GM12878 (cell line): ENCODE data around the gene BRCA2. TPM values are rescaled to one million over a fixed set of nuclear protein-coding genes. Genes with fewer than 3 reads are reported as not detected.

Experiments
- ATAC-seq: fragments of 200-7000 bp; cut with Tn5 transposase; 3 replicates; pipeline ENCODE4 v1.9.1; 2020; ENCODE audit warnings: mild to moderate bottlenecking, moderate library complexity
- BruUV-seq: library from RNA; stranded (reverse); fragments of 400-500 nt; replicated peaks from 2 replicates; lab custom pipeline; 2021; lab: Mats Ljungman, UMichigan
- CTCF ChIA-PET: fragments of 300-600 bp; sonication (Branson Sonifier 250); formaldehyde crosslinking; extraction: SDS; loops from one replicate; lab custom pipeline; 2021; ENCODE audit warnings: inconsistent platforms; lab: Yijun Ruan, JAX
- POLR2A ChIA-PET: fragments of 350-600 bp; formaldehyde crosslinking; extraction: SDS; loops from one replicate; lab custom pipeline; 2021; ENCODE audit warnings: inconsistent platforms; lab: Charles Lee
- RAD21 ChIA-PET: fragments of 300-600 bp; sonication (Branson Sonifier 250); formaldehyde crosslinking; loops from one replicate; lab custom pipeline; 2023; ENCODE audit warnings: antibody characterized with exemption; ENCODE audit not compliant: unreplicated experiment; lab: Charles Lee
- SMC1A ChIA-PET: fragments of 300-600 bp; sonication (Branson Sonifier 250); formaldehyde crosslinking; loops from one replicate; lab custom pipeline; 2023; ENCODE audit not compliant: unreplicated experiment, uncharacterized antibody; lab: Charles Lee
- DNase-seq: peaks from one replicate; pipeline ENCODE4 v3.0.0-alpha.2; 2011; ENCODE audit warnings: low read depth, low spot score
- FAIRE-seq: peaks from 3 replicates; lab custom pipeline; 2011; peaks lifted over from hg19 to GRCh38; lab: Jason Lieb, UNC
- H2AFZ ChIP-seq: 2 replicates; pipeline ENCODE4 v1.6.0; 2011; ENCODE audit warnings: low read depth, low read length, control low read depth; ENCODE audit not compliant: control insufficient read depth
- H3K27ac ChIP-seq: 2 replicates; pipeline ENCODE4 v1.5.1; 2011; ENCODE audit warnings: control low read depth; ENCODE audit not compliant: control insufficient read depth, insufficient read depth
- H3K27me3 ChIP-seq, 2 experiments: replicated peaks in 1 of 2; 2 replicates each; pipeline versions ENCODE4 v1.6.0 to v1.6.1; 2011; ENCODE audit warnings: low read length in 1 of 2; ENCODE audit not compliant: control insufficient read depth in 2 of 2, insufficient read depth in 2 of 2
- H3K36me3 ChIP-seq, 2 experiments: 2 replicates each; pipeline ENCODE4 v1.5.1; 2011; ENCODE audit warnings: low read length in 1 of 2; ENCODE audit not compliant: control insufficient read depth in 2 of 2, insufficient read depth in 2 of 2
- H3K4me1 ChIP-seq: 2 replicates; pipeline ENCODE4 v1.6.1; 2011; ENCODE audit warnings: mild to moderate bottlenecking, low read length, moderate library complexity, mixed read lengths; ENCODE audit not compliant: control insufficient read depth, insufficient read depth
- H3K4me2 ChIP-seq: 2 replicates; pipeline ENCODE4 v1.6.0; 2011; ENCODE audit warnings: control low read depth; ENCODE audit not compliant: control insufficient read depth, insufficient read depth
- H3K4me3 ChIP-seq: fragments of 200-600 bp; sonication (generic); 2 replicates; pipeline ENCODE4 v1.5.1; 2016
- H3K79me2 ChIP-seq: 2 replicates; pipeline ENCODE4 v1.6.0; 2011; ENCODE audit warnings: low read length; ENCODE audit not compliant: control insufficient read depth, insufficient read depth
- H3K9ac ChIP-seq: 2 replicates; pipeline ENCODE4 v1.8.0; 2011; ENCODE audit warnings: low read length, control low read depth, mixed read lengths; ENCODE audit not compliant: control insufficient read depth, insufficient read depth
- H3K9me3 ChIP-seq: replicated peaks from 3 replicates; pipeline ENCODE4 v1.5.1; 2011; ENCODE audit warnings: mild to moderate bottlenecking, low read length; ENCODE audit not compliant: control insufficient read depth, insufficient read depth
- H4K20me1 ChIP-seq: 2 replicates; pipeline ENCODE4 v1.6.0; 2011; ENCODE audit not compliant: control insufficient read depth, insufficient read depth
- BHLHE40 ChIP-seq, 2 experiments: fragments of 450-650 bp in 1 of 2; IDR thresholded peaks; 2 replicates each; pipeline ENCODE4 v1.6.1; 2011 to 2017; ENCODE audit warnings: low read depth in 2 of 2, borderline replicate concordance in 1 of 2, improper control_type of control experiment in 1 of 2, low read length in 1 of 2, mild to moderate bottlenecking in 1 of 2
- CEBPB ChIP-seq, 2 experiments: fragments of 150-350 bp in 1 of 2; IDR thresholded peaks; 2 replicates each; pipeline ENCODE4 v1.6.1; 2012 to 2014; ENCODE audit warnings: low read depth in 2 of 2, low read length in 2 of 2, borderline replicate concordance in 1 of 2, inconsistent platforms in 1 of 2
- DPF2 ChIP-seq: fragments of 450-650 bp; IDR thresholded peaks from 2 replicates; pipeline ENCODE4 v1.6.1; 2017; ENCODE audit warnings: mild to moderate bottlenecking
- ESRRA ChIP-seq: IDR thresholded peaks from 2 replicates; pipeline ENCODE4 v1.6.1; 2012; ENCODE audit warnings: mild to moderate bottlenecking, low read length, improper control_type of control experiment
- NFIC ChIP-seq: IDR thresholded peaks from 2 replicates; pipeline ENCODE4 v1.6.1; 2012; ENCODE audit warnings: low read depth, mild to moderate bottlenecking, inconsistent platforms, low read length, moderate library complexity
- POLR2AphosphoS5 ChIP-seq: IDR thresholded peaks from 2 replicates; pipeline ENCODE4 v1.6.1; 2011; ENCODE audit warnings: mild to moderate bottlenecking, low read length, inconsistent platforms
- RUNX3 ChIP-seq: IDR thresholded peaks from 2 replicates; pipeline ENCODE4 v1.6.1; 2012; ENCODE audit warnings: low read length, inconsistent platforms
- SMAD5 ChIP-seq: IDR thresholded peaks from 2 replicates; pipeline ENCODE4 v1.6.1; 2016; ENCODE audit warnings: antibody characterized with exemption, low read depth
- SREBF1 ChIP-seq: IDR thresholded peaks from 2 replicates; pipeline ENCODE4 v1.6.1; 2012; ENCODE audit warnings: mild to moderate bottlenecking, low read length
- TCF3 ChIP-seq: IDR thresholded peaks from 2 replicates; pipeline ENCODE4 v1.6.1; 2012; ENCODE audit warnings: low read depth, mild to moderate bottlenecking, low read length, borderline replicate concordance; ENCODE audit not compliant: insufficient read depth
- ZNF207 ChIP-seq: fragments of 450-650 bp; IDR thresholded peaks from 2 replicates; pipeline ENCODE4 v1.6.1; 2014; ENCODE audit warnings: antibody characterized with exemption, mild to moderate bottlenecking, borderline replicate concordance
- ZNF384 ChIP-seq: IDR thresholded peaks from 2 replicates; pipeline ENCODE4 v1.6.1; 2012; ENCODE audit warnings: low read depth, mild to moderate bottlenecking, low read length, improper control_type of control experiment, borderline replicate concordance
- WGBS: methylation state at CpG from one replicate; pipeline ENCODE4 v1.1.6; 2016; ENCODE audit warnings: low lambda C conversion rate; ENCODE audit not compliant: insufficient replicate concordance, insufficient coverage; ENCODE audit errors: missing lambda C conversion rate; 5-methylcytosine and 5-hydroxymethylcytosine counted together
- in situ Hi-C: fragments of 300-500 bp; cut with MboI; formaldehyde crosslinking; loops from 9 replicates; pipeline ENCODE4 v1.14.3; 2018; ENCODE audit warnings: mixed read lengths
- intact Hi-C: fragments of 100-400 bp; cut with micrococcal nuclease; formaldehyde crosslinking; loops from one replicate; pipeline ENCODE4 v1.14.2; 2022; ENCODE audit not compliant: unreplicated experiment
- polyA plus RNA-seq, 11 experiments: library from polyadenylated mRNA; depleted of rRNA in 4 of 11; unstranded in 6 of 11; stranded (reverse) in 5 of 11; fragments of >200 nt; fragmentation: Nextera tagmentation in 4 of 11; fragmentation: Illumina TruSeq in 1 of 11; extraction: Ambion mirVana in 4 of 11; extraction: Trizol in 1 of 11; gene quantifications; 1 replicate in 1 of 11; 2 replicates in 10 of 11; pipeline versions ENCODE4 v1.2.1 to v1.2.3, GENCODE V29; 2011 to 2016; ENCODE audit warnings: inconsistent platforms in 2 of 11, missing spikeins in 2 of 11, low read depth in 1 of 11
- total RNA-seq, 4 experiments: library from RNA; depleted of rRNA in 3 of 4; stranded (reverse); fragments of >200 nt in 3 of 4; fragmentation: Illumina TruSeq in 1 of 4; extraction: Trizol in 1 of 4; gene quantifications; 2 replicates each; pipeline versions ENCODE4 v1.2.1 to v1.2.3, GENCODE V29; 2013 to 2021
- TF ChIP-seq, protein P1 (sequence below): IDR thresholded peaks from 2 replicates; pipeline ENCODE4 v1.6.1; 2012; ENCODE audit warnings: low read depth, low read length, improper control_type of control experiment
- TF ChIP-seq, protein P2 (sequence below): fragments of 450-650 bp; formaldehyde crosslinking; IDR thresholded peaks from 2 replicates; pipeline ENCODE4 v1.4.0; 2020; ENCODE audit warnings: mild to moderate bottlenecking, moderate library complexity
- TF ChIP-seq, protein P3 (sequence below), 3 experiments: IDR thresholded peaks in 2 of 3; conservative IDR thresholded peaks in 1 of 3; 2 replicates each; pipeline ENCODE4 v1.5.1; 2011; ENCODE audit warnings: low read depth in 3 of 3, low read length in 3 of 3, mild to moderate bottlenecking in 3 of 3, control low read depth in 2 of 3, moderate library complexity in 2 of 3, inconsistent platforms in 1 of 3, mixed read lengths in 1 of 3; ENCODE audit not compliant: control insufficient read depth in 2 of 3, insufficient read depth in 1 of 3; ENCODE audit errors: extremely low read depth in 1 of 3
- TF ChIP-seq, protein P4 (sequence below): IDR thresholded peaks from 2 replicates; pipeline ENCODE4 v1.6.1; 2011; ENCODE audit warnings: low read depth, mild to moderate bottlenecking, low read length, moderate library complexity, borderline replicate concordance; ENCODE audit errors: extremely low read depth

Gene BRCA2
- total and polyA plus RNA-seq, 10 of the 15 experiments (the other 5 are each of a cell fraction or from before 2014, with no cell fraction given), result 7.6 to 42.2 (median 23.9) TPM

DNA sequence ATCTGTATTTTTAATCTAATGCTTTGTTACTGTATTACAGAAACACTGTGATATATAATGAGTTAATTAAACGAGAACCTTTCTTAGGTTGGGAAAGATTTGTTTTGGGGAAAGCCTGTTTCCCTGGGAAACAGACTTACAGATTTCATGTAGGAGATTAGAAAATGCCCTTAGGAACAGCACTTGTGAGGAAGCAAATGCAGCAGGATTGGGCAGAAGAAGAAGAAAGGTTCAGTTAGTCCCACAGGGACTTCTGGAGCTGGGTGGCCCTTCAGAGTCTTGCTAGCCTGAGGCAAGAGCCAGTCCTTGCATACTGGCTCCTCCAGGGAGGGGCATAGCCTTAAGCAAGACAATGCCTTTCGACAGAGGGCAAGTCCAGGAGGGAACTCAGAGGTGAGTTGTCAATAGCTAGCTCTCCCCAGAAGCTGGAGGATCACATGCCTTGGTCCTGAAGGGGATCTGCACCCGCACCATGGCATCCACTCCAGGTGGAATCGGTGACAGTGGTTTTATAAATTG, 75.9 kb downstream of the BRCA2 start:
- intact Hi-C loops (no loop called here), in situ Hi-C loops (no loop called here)
- over 99% methylated on average over 4 of the region's 4 CpGs for WGBS
- Histone ChIP-seq H3K9me3 (no peaks in the 10 kb centered on the region), H3K4me3 (no peak overlapping the region), H3K9ac (no peak overlapping the region), H2AFZ (no peak overlapping the region), H4K20me1 (no peaks in the 10 kb centered on the region), H3K27me3 (no peaks in the 10 kb centered on the region), H3K79me2 (no peaks in the 10 kb centered on the region), H3K4me2 (no peak overlapping the region), H3K36me3 (peaks cover 0 to 6% of the 10 kb centered on the region in 2 experiments; a peak in 1 of 4 replicates), H3K4me1 (no peaks in the 10 kb centered on the region; the same call in 1 of the 2 replicates), H3K27ac (no peak overlapping the region)
- CTCF ChIA-PET, result interaction anchor here (1.0 to 3.1 kb wide), 7 partner anchors 10 to 190 kb away, joined by 3 to 11 read pairs (median 3); no protein-coding TSS in a partner anchor
- 0 out of 3 replicates have a peak, but pooled peaks have one; percentile 19 for ATAC-seq
- DNase-seq, result no peak
- no peak for FAIRE-seq
- POLR2A ChIA-PET, result interaction anchor here (1.2 kb wide), 1 partner anchor 11 kb away, joined by 3 read pairs; no protein-coding TSS in a partner anchor
- BruUV-seq, result no TSS peak
- RAD21 ChIA-PET, result interaction anchor here (1.3 kb wide), 1 partner anchor 190 kb away, joined by 4 read pairs; no protein-coding TSS in a partner anchor
- SMC1A ChIA-PET, result interaction anchor here (1.1 to 1.7 kb wide), 4 partner anchors 30 to 190 kb away, joined by 3 to 4 read pairs (median 4); no protein-coding TSS in a partner anchor
- TF ChIP-seq BHLHE40 (IDR thresholded peaks at IDR 0.05; ENCODE audit: borderline replicate concordance in 1 of 2, low read depth in 2 of 2, low read length in 1 of 2) (no peak), SREBF1 (no peak), ZNF207 (no peak), TCF3 (no peak), POLR2AphosphoS5 (no peak), NFIC (no peak), RUNX3 (no peak), ZNF384 (no peak), DPF2 (no peak), SMAD5 (no peak), CEBPB (IDR thresholded peaks at IDR 0.05; ENCODE audit: borderline replicate concordance in 1 of 2, low read depth in 2 of 2, low read length in 2 of 2) (no peak), ESRRA (no peak)
- TF ChIP-seq, protein P1, sequence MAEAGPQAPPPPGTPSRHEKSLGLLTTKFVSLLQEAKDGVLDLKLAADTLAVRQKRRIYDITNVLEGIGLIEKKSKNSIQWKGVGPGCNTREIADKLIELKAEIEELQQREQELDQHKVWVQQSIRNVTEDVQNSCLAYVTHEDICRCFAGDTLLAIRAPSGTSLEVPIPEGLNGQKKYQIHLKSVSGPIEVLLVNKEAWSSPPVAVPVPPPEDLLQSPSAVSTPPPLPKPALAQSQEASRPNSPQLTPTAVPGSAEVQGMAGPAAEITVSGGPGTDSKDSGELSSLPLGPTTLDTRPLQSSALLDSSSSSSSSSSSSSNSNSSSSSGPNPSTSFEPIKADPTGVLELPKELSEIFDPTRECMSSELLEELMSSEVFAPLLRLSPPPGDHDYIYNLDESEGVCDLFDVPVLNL, result no peak
- TF ChIP-seq, protein P2, sequence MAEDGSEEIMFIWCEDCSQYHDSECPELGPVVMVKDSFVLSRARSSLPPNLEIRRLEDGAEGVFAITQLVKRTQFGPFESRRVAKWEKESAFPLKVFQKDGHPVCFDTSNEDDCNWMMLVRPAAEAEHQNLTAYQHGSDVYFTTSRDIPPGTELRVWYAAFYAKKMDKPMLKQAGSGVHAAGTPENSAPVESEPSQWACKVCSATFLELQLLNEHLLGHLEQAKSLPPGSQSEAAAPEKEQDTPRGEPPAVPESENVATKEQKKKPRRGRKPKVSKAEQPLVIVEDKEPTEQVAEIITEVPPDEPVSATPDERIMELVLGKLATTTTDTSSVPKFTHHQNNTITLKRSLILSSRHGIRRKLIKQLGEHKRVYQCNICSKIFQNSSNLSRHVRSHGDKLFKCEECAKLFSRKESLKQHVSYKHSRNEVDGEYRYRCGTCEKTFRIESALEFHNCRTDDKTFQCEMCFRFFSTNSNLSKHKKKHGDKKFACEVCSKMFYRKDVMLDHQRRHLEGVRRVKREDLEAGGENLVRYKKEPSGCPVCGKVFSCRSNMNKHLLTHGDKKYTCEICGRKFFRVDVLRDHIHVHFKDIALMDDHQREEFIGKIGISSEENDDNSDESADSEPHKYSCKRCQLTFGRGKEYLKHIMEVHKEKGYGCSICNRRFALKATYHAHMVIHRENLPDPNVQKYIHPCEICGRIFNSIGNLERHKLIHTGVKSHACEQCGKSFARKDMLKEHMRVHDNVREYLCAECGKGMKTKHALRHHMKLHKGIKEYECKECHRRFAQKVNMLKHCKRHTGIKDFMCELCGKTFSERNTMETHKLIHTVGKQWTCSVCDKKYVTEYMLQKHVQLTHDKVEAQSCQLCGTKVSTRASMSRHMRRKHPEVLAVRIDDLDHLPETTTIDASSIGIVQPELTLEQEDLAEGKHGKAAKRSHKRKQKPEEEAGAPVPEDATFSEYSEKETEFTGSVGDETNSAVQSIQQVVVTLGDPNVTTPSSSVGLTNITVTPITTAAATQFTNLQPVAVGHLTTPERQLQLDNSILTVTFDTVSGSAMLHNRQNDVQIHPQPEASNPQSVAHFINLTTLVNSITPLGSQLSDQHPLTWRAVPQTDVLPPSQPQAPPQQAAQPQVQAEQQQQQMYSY, result no peak
- TF ChIP-seq, protein P3, sequence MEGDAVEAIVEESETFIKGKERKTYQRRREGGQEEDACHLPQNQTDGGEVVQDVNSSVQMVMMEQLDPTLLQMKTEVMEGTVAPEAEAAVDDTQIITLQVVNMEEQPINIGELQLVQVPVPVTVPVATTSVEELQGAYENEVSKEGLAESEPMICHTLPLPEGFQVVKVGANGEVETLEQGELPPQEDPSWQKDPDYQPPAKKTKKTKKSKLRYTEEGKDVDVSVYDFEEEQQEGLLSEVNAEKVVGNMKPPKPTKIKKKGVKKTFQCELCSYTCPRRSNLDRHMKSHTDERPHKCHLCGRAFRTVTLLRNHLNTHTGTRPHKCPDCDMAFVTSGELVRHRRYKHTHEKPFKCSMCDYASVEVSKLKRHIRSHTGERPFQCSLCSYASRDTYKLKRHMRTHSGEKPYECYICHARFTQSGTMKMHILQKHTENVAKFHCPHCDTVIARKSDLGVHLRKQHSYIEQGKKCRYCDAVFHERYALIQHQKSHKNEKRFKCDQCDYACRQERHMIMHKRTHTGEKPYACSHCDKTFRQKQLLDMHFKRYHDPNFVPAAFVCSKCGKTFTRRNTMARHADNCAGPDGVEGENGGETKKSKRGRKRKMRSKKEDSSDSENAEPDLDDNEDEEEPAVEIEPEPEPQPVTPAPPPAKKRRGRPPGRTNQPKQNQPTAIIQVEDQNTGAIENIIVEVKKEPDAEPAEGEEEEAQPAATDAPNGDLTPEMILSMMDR (IDR thresholded peaks at IDR 0.05 in 2 of 3, conservative IDR thresholded peaks at IDR 0.05 in 1 of 3; ENCODE audit: control insufficient read depth in 2 of 3, extremely low read depth in 1 of 3, insufficient read depth in 1 of 3, low read depth in 3 of 3, low read length in 3 of 3), result no peak
- TF ChIP-seq, protein P4, sequence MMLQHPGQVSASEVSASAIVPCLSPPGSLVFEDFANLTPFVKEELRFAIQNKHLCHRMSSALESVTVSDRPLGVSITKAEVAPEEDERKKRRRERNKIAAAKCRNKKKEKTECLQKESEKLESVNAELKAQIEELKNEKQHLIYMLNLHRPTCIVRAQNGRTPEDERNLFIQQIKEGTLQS, result no peak
